NCI-H1417 treated with DMSO at 0.1 percent for 48 hours (cell line): ENCODE results near the gene MICALL2.

ENCODE experiments used
- DNase-seq: peaks from one replicate; lab custom pipeline; 2025; lab: John Stamatoyannopoulos, UW

The MICALL2 gene

DNA sequence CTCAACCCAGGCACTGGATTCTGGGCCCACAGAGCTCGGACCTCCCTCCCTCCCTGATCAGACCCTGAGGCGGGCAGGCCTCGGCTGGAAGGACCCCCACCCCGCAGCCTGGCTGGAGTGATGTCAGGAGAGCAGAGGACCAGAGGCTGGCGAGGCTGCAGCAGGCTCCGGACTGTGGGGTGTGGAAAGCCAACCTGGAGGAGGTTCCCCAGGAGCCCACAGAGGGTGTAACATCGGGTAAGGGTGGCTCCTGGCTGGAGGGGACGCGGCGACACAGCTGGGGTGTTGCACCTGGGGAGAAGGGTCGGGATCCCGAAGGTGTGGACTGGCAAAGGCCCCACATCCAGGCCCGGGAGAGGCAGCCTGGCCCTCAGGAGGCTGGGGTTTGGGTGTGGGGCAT lies 8.9 kb upstream of the MICALL2 start:
- no peak for DNase-seq

DNA sequence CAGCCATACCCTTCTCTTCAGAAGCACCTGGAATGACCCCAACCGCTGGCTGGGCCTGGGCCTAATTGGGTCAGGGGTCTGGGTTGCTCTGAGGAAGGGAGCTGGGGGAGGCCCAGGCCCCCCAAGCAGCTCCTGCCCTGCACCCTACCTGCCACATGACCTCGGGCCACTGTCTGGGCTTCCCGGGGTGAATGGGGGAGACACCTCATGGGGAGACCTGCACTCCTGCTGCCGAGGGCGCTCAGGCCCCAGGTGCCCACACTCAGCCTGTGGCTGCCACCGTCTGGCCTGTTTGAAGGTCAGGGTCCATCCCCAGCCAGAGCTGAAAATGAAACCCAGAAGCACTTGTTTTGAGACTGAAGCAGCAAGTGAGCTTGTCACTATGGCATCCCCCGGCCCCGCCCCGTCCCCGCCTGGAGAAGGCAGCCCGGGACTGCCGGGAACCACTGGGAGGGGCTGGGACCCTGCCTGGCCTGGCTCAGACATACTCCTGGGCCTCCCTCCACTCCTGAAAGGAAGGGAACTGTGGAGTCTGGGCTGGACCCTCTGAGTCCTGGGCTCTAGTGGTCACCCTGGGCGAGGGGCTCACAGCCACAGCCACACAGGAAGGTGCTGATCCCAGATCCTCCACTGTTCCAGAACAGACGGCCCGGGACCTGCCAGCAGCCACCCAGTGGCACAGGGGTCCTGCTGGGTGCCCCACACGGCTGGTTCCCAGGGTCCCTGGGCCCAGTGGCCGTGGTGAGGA lies 7.4 kb upstream of the MICALL2 start:
- no peak for DNase-seq

DNA sequence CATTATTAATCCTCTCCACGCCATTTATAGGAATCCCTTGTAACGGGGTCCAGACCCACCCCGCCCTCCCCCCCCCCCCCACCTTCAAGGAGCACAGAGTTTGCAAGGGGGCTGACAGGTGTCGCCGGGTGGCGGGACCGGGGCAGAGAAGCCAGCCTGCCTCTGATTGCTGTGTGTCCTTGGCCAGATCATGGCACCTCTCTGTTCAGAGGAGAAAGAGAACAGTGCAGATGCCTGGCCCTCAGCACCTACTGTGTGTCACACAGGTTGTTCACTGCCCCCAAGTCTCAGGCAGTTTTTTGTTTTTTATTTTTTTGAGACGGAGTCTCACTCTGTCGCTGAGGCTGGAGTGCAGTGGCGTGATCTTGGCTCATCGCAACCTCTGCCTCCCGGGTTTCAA lies 5.4 kb upstream of the MICALL2 start:
- DNase-seq, result no peak

DNA sequence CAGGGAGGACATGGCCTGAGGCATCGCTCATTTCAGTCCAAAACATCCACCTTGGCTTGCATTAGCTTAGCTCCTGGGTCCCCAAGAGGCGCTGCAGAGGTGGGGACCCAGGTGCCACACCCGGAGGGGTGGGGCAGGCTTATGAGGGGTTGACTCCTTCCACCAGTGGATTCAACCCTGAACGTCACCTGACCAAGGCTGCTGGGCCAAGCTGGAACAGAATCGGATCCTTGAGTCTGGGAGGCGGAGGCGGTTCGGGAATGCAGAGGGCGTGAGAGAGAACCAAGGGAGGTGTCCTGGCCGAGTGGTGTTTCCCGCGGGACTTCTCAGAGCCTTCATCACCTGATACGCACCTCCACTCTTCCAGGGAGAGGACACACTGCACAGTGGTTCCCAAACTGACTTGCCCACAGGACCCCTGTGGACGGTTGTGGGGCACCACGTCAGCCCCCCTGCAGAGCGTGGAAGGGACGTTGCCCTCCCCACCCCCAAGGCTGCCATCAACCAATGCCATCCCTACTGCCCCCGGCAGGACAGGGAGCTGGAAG lies 4.5 kb upstream of the MICALL2 start:
- DNase-seq, result no peak

DNA sequence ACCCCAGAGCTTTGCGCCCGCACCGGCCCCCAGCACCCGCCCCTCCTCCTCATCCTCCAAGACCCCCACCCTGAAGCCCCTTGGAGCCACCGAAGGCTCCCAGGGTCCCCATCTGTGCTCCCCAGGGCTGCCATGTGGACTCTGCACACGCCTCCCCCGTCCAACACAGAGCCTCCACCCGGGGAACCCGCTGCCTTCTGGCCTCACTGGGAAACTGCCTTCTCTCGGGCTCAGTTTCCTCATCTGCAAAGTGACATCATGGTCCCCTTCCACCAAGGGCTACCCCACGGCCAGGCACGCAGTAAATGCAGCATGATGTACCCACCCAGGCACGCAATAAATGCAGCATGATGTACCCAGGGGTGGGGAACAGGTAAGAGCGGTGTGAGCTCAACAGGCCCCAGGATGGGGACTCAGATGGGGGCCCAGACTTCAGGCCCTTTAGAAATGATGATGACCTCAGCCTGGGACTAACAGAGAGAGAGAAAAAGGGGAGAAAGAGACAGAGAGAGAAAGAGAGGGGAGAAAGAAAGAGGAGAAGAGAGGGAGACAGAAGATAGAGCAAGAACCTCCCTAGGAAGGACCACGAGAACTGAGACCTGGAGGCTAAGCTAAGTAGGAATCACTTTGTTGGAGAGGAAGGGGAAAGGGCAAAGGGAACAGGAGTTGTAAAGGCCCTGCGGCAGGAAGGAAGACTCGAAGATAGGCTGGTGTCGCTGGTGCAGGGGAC lies 2.5 kb upstream of the MICALL2 start:
- no peak for DNase-seq

DNA sequence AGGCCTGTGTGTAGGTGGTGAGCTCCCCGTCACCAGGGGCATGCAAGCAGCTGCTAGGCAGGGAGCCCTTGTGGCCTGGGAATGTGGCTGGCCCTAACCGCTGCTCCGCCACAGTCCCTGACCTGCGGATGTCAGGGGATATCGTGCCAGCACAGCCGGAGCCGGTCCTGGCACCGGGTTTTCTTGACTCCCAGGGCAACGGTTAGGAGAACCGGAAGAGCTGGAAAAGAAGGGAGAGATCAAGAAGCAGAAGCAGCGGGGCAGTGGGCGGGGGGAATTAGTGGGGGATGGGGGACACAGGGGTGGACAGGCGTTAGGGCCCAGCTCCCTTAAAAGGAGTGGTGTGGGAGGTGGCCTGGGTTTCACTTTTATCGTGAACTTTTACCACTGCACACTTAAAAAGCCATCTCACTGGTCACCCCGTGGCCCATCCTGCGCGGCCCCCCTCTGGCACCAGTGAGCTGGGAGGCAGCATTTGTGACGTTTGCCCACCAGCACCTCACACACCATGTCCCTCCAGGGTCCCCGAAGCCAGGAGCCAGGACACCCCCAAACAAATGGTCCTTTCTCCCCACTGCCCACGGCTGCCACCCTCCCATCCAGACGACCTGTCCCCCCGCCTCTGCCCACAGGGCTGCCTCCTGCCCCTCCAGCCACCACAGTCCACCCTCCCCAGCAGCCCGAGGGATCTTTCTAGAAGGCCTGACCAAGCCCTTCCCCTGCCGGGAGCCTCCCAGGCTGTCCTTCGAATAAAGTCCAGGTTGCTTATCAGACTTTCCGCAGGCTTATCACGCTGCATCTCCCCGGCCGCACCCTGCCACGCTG lies 1.8 kb upstream of the MICALL2 start:
- no peak for DNase-seq

DNA sequence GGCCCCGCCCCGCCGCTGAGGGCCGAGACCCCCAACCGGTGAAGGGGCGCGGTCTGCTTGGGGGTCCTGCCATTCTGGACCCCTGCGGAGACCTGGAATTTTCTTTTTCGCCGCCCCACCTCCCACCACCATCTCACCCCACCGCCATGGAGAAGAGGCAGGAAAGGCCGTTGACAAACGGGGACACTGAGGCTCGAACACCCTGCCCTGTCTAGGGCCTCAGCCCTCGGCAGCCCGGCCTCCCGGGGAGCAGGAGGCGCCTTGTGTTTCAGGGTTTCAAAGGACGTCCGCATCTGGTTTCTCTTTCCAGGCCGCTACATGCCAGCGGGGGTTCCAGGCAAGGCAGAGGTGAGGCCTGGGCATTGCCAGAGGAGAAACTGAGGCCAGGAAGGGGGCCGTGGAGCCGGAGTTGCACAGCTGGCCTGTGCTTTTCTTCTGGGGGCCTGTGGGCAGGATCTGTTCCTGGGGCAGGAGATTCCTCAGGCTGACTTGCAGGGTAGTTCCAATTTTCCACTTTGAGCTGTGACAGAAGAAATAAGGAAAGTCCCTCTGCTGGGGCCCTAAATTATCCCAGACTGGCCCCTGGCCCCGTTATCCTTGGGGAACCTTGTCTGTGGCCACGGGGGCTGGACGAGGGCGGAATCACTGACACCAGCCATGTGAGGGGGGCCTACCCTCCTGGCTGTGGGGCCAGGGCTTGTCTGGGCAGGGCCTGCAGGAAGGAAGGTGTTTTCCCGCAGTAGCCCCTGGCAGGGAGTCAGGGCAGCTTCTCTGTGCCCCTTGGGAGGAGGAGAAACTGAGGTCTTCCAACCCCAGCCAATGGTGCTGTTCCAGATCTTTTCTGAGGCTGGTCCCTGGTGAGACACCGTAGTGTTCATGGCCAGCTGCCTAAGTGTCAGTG lies 900 bp upstream of the MICALL2 start:
- no peak for DNase-seq

DNA sequence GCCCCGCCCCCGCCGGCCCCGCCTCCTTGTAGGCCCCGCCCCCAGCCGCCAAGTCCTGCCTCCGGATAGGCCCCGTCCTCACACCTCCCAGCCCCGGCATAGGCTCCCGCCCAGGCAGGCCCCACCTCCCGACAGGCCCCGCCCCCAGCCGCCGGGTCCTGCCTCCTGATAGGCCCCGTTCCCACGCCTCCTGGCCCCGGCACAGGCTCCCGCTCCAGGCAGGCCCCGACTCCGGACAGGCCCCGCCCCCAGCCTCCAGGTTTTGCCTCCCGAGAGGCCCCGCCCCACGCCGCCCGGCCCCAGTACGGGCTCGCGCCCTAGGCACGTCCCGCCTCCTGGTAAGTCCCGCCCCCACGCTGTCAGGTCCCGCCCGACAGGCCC lies 232 bp upstream of the MICALL2 start:
- peak; percentile 89 for DNase-seq

DNA sequence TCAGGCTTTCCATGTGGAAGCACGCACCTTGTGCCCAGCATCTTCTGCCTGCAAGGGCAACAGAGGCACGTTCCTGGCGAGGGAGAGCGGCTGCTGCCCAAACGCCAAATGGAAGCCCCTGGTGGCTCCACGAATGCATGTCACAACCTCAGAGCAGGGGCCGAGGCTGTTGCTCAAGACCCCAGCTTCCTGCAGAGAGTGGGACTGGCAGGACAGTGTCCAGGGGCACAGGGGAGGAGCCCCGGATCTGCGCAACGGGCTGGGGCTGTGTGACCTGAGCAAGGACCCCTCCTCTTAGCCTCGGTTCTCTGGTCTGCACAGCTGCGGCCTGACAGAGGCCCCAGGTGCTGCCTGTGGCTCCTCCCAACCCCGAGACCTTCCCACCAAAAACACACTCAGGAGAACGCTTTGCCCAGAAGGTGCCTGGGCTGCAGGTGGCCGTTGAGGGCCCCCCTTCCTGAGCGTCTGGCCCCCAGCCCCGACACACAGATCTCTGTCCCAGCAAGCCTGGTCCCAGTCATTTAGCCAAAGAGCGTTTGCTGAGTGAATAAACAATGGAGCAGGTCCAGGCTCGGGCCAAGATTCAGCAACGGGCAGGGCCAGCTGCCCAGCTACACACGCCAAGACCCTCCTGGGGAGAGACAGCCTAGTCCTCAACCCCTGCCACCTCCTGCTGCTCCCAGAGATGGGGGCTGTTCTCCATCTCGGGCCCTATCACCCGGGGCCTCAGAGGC lies 1.2 kb downstream of the MICALL2 start:
- DNase-seq, result no peak

DNA sequence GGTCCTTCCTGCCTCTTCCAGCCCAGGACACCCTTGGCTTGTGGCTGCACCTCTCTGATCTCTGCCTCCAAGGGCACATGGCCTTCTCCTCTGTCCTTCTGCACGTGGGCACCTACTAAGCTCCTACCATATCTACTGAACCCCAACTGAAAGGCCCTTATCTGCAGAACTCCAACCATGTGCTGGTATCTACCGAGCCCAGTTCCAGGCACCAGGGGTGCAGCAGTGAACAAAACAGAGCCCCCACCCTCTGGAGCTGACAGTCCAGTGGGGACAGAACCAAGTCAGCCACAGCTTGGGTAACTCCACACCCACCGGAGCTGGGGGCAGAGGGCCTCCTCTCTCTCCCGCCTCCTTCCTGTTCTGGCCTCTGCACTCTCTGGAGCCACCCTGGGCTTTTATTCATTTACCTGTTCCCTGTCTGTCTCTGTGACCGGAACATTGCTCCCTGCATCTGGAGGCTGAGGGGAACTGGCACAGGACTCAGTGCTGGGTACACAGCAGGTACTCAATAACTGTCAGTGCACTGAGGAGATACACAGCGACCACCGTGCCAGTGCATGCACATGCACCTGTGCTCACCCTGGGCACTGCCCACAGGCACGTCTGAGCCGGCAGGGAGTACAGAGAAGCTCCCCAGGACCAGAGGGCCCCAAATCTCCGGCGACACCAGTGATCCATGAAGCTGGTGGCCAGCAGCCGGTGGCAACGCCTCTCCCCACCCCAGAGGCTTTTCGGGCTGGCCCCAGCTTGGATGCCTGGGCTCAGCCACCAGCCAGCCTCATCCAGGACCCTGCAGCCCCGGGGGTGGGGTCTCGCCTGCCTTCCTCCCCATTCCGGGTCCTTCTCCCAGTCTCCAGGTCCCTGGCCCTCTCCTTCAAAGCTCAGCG lies 2.0 kb downstream of the MICALL2 start:
- DNase-seq, result no peak

DNA sequence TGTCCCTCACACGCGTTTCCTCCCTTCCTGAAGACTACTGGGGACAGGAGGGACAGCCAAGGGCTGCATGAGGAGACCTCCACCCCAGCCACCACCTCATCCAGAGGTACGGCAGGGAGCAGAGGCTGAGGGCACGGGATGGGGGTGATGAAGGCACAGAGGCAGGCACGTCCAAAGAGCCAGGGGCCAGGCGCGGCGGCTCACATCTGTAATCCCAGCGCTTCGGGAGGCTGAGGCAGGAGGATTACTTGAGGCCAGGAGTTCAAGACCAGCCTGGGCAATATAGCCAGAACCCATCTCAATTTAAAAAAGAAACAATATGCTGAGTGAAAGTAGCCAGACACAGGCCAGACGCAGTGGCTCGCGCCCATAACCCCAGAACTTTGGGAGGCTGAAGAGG lies 3.3 kb downstream of the MICALL2 start:
- DNase-seq, result no peak

DNA sequence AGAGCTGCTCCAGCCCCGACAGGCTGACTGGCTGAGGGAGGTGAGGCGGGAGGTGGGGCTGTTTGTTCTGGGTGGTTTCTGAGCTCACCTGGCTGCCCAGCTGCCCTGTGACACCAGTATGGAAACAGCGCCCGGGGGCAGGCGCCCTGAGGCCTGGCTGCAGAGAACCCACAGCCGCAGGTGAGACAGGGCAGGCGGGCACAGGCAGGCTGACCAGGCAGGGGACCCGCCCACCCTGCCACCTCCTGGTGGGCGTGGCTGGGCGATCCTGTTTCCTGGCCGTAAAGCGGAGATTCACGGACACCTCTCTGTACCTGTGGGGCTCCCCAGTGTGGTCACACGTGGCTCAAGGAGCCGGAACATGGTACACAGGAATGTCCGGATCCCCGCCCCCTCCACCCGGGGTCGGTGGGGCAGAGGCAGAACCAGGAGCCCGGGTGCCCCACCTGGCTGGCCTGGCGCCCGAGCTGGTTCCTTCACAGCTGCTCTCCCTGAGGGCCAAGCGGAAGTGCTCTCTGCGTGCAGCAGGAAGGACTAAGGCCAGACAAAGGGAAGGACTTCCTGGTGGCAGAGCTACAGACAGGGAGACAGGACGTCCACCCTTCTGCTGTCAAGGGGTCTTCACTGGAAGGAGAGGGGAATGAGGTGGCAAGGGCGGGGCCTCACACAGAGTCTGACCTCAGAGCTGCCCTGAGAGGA lies 3.9 kb downstream of the MICALL2 start:
- DNase-seq, result peak; percentile 32

DNA sequence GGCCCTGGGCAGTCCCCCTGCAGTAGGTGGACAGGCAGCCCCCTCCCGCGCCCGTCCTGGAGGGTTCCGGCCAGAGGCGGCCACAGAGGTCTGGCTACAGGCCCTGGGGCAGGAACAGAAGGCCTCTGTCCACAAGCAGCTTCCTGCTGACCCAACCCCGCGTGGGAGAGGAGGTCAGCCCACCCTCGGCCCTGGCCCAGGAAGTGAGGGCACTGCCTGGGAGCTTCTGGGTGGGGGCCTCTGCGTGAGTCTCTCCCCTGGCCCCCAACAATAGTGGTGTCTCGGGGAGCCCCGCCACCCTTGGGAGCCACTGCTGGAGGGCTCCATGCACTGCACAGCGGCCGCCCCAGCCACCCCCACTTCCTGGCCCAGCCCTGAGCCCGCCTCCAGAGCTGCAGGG lies 4.7 kb downstream of the MICALL2 start:
- DNase-seq, result no peak

DNA sequence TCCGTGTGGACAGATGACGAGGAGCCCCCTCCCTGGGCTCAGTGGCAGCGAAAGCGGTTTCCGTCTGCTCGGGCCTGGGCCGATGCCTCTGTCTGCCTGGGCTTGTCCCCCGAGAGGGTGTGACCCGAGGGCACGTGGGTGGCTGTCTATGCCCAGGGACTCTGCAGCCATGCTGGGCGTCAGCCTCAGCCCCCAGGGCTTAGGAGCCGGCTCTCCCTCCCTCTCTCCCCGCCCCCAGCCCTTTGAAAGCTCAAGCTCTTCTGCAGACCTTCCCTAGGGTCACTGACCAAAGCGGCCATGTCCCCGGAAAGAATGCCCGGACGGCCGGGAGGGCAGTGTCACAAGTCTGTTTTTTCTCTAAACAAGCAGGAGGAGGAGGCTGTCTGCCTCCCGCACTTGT lies 7.1 kb downstream of the MICALL2 start:
- DNase-seq, result no peak

DNA sequence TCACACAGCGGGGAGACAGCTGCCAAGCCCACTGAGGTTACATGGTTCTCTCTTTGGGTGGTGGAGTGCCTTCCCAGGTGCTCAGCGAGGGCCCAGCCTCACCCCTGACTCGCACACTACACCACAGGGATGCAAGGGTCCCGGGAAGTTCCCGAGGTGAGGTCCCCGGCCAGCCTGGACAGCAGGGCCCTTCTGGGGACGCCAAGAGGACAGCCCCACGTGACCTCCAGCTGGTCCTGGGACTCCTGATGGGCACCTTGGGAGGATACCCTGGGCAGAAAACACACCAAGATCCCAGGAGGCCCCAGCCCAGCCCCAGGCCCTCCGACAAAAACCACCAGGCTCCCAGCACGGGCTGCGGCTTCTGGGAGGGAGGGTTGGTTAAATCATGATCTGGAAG lies 8.3 kb downstream of the MICALL2 start:
- no peak for DNase-seq

DNA sequence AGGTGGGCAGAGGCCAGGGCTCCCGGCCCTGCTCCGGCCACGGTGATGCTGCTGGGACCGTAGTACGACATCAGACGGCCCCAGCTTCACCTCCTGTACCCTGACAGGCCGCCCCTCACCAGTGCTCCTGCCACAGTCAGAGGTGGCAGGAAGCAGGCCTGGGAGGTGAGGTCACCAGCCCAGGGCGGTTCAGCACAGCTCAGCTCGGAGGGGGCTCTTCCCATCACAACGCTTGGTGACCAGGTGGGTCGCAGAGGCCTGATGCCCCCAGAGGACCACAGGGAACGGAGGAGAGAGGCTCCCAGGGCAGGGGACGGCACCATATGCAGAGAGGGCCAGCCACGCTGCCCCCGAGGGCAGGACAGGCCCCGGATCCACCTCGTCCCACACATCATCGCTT lies 8.8 kb downstream of the MICALL2 start:
- no peak for DNase-seq

DNA sequence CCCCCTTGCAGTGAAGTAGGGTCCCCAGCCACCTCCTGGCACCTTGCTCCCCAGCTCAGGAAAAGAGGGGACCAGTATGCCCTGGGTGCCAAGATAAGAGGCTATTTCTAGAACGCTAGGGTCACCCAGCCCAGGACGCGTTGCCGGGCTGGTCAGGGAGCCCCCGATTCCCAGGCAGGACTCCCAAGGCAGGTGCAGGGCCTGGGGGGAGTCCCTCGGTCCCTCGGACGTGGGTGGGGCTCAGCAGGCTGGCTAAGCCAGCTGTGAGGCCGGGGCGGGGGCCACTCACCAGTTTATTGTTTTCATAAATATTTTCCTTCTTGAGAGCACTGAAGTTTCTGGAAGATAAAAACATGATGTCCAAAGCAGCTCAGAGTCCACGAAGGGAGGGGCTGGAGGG lies 9.3 kb downstream of the MICALL2 start:
- DNase-seq, result no peak

DNA sequence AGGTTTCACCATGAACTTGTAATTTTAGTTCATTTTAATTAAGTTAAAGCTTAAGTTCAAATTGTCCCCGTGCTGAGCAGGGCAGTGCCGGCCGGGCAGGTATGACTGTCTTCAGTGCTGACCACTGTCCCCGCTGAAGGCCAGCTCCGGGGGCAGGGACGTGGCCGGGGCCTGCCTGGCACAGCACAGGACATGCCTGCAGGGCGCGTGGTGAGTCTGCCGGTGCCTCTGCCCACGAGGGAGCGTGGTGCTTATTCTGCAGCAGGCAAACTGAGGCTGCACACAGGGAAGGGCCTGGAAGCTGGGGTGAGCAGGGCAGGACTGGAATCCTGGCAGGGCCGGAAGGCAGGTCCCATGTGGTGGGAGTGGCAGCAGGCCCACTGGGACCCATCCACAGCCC lies 9.8 kb downstream of the MICALL2 start:
- DNase-seq, result no peak

DNA sequence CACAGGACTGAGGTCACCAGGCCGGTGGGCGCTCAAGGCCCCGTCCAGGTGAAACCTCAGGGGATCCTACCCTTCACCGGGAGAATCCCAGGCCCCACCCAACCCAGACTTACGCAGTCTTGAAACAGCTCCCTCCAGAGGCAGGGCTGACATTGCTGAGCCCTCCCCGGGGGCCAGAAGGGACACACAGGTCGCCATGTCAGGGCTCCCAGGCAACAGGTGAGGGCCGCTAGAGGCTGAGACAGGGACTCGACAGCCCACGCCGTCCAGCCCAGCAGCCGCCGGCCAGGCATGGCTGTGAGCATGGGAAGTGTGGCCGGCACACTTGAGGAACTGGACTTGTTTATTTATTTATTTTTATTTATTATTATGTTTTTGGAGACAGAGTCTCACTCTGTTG lies 10.3 kb downstream of the MICALL2 start:
- no peak for DNase-seq
